ENCODE measurements around the gene EDEM1.
"Not testable (repeated sequence)": the region's sequence is repeated elsewhere in the genome, so short reads cannot be mapped to it uniquely, and the experiment has no call there.

The EDEM1 gene

GRCh38 chr3:5179036-5179435 is 8.5 kb upstream of the EDEM1 start:
- not testable (repeated sequence) for DNase-seq

DNA sequence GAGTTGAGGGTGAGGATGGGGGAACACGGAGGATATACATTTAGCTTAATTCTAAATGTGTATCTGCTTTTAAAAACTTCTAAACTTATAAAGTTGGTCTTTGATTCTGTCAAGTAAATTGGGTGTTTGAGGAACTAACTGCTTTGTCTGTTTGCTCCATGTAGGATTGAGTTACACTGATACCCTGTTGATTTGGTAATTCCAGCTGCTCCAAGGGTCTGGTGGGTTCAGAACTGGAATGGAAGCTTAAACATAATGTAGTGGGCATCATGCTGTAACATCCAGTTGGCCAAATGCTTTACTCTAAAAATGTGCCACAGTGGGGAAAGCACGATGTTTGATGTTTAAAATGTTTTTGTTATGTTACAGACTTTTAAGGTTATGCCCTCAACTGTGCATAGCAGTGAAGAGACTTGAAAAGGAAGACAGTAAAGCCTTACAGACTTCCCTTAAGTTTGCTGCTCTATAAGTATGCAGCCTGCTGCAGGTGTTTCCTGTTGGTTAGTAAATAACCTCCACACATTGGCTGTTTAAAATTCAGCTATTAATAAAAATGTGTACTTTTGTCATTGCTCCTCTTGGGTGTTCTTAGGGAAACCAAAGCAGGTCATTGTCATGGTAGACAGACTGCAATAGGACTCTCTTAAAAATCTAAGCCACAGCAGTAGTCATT is 5.9 kb upstream of the EDEM1 start:
- no peak for DNase-seq

DNA sequence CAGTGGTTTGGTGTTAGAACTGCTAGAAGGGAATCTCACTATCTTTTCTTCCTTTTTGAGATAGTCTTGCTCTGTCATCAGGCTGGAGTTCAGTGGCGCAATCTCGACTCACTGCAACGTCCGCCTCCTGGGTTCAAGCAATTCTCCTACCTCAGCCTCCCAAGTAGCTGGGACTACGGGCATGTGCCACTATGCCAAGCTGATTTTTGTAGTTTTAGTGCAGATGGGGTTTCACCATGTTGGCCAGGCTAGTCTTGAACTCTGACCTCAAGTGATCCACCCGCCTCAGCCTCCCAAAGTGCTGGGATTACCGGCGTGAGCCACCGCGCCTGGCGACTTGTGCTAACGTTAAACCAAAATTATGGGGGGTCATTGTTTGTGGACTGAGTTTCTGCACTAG is 3.8 kb upstream of the EDEM1 start:
- not testable (repeated sequence) for DNase-seq

DNA sequence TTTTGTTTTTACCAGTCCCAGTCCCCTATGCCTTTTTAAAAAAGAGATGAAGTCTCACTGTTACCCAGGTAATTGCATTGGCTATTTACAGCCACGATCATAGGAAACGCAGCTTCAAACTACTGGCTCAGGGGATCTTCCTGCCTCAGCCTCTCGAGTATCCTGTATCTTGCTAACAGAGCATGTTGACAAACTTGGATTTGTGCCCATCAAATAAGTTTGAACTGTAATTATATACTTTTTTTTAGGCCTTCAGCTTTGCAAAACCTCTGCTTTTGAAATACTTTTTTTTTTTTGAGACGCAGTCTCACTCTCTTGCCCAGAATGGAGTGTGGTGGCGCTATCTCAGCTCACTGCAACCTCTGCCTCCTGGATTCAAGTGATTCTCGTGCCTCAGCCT is 3.0 kb upstream of the EDEM1 start:
- DNase-seq, result no peak

- DNase-seq, result no peak
These were observed 2.3 kb upstream of the EDEM1 start for GRCh38 chr3:5185093-5185673.

- no peak for DNase-seq
These were observed 1.2 kb upstream of the EDEM1 start for GRCh38 chr3:5186089-5186857.

DNA sequence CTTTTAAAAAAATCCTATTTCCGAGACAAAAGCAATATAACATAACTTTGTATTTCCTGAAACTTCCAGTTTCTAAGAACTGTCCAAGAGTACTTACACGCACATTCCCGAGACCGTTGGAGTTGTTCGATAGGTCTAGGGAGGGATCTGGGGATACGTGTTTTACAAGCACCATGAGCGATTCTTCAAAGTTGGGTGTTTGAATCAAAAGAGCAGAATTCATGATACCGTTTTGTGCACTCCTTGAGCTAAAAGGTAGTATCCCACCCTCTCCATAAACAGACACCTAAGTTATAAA is 700 bp upstream of the EDEM1 start:
- DNase-seq, result no peak

- peak in 1 of 2 experiments; percentile 17 for DNase-seq
These were observed 462 bp downstream of the EDEM1 start for GRCh38 chr3:5187920-5188418.

- DNase-seq, result peak in 1 of 2 experiments; percentile 4
These were observed 1.1 kb downstream of the EDEM1 start for GRCh38 chr3:5188419-5189221.

DNA sequence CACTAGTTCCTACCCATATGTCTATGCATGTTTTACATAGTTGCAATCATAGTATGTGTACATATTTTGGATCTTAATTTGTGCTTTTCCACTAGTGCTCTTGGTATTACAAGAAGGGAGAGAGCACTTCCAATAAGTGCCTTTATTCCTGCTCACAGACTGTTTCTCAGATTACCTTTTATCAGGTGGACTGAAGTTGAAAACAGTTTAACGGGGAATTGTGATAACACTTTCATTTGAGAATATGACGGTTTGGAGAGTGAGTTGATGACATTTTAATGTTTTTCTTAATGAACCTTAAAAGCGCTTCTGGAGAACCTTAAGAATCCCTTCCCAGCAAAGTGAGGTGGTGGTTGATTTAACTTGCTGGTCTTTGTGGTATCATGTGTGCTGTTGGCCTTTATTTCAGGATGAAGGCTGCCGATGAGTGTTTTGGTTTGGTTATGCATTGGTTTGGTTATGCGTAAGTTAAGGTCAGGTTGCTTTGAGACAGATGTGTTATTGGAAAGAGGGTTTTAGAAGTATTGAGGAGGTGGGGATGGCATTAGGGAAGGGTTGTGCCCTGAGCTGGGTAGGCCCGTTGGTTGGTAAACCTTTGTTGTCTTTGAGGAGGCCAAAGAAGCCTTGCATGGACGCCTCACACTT is 2.8 kb downstream of the EDEM1 start:
- no peak for DNase-seq

GRCh38 chr3:5191555-5192304 is 4.2 kb downstream of the EDEM1 start:
- DNase-seq, result no peak

DNA sequence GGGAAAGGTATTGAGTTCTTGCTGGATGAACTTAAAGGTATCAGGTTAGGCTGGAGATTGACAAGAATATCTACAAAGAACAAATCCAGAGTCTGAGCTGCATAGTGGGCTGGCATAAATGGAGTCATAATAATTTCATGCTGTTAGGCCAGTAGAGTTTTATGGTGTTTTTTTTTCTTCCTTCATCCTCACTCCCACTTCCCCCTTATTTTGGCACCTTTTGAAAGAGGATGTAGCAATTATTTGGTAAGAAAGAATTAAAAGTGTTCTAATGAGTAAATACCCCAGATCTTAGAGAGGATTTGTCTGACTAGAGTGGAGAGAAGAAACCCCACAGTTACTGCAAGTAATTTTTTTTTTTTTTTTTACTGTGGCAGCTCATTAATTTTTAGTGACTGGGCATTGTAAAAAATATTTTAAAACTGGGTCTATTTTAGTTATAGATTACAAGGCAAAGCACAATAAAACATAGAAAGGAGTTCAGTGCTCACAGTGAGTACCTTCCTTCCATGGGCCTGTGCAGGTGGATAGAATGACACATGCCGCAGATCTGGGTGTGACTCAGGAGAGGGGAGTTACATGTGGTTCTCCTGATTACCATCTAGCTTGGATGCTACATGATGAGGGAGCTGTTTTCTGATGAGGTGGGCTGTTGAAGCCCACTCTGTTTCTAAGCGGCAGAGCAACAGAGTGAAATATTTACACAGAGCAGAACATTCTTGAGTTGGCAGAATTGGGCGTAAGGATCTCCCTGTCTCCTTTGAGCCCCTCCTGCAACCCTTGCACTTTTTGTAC is 5.3 kb downstream of the EDEM1 start:
- DNase-seq, result no peak

DNA sequence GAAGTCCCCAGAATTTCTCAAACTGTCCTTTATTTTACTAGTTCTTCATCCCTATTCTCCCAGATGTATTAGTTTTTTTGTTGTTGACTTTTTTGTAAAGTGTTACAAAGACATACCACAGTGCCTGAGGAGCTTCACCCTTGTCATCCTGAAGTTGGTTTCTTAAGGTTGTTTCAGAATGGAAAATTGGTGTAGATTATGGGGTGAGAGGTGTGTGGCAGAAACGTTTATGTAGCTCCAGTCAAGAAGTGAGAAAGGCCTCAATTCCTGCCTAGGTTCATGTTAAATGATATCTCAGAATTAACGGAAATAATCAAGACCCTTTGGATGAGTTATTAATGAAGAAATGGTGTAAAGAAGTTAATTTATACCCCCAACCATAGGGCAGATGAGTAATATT is 6.8 kb downstream of the EDEM1 start:
- DNase-seq, result no peak

- no peak for DNase-seq
These were observed 7.4 kb downstream of the EDEM1 start for GRCh38 chr3:5194801-5195509.

- DNase-seq, result no peak
These were observed 8.1 kb downstream of the EDEM1 start for GRCh38 chr3:5195605-5196004.

DNA sequence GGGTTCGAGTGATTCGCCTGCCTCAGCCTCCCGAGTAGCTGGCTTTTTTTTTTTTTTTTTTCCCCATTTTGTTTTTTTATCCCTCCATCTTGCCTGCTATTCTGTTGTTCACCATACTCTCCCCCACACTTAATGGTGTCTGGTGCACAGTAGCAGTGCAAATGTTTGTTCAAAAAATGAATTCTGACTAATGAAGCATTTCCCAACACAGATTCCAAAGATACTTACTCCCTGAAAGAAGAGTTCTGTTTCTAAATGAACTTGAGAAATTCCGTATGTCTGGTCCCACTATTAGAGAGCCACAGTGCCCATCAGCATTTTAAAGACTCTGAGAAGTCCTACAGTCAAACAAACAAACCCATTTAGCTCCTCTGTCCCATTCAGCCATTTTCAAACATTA is 9.5 kb downstream of the EDEM1 start:
- DNase-seq, result no peak

DNA sequence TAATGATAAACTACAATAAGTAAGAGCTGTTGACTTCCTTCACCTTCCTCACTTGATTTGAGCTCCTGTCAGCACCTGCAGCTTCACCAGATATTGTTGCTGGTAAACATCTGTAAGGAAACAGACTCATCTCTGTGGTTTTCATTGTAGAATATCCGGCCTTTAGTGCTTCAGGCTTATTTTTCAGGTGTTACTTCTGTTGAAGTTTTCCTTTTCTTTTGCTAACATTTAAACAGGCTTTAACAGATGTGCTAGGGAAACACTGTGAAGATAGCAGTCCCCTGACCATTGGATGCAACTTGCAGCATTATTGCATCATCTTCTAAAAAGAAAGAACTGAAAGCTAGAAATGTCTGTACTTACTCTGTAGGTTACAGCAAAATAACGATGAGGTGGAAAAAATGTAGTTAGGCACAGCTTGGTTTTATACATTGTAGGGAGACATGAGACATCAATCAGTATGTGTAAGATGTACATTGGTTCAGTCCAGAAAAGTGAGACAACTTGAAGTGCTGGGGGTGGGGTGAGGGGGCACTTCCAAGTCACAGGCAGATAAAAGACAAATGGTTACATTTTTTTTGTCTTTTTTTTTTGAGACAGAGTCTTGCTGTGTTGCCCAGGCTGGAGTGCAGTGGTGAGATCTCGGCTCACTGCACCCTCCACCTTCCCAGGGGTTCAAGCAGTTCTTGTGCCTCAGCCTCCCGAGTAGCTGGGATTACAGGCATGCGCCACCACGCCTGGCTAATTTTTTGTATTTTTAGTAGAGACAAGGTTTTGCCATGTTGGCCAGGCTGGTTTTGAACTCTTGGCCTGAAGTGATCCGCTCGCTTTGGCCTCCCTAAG is 10.2 kb downstream of the EDEM1 start:
- DNase-seq, result no peak

DNA sequence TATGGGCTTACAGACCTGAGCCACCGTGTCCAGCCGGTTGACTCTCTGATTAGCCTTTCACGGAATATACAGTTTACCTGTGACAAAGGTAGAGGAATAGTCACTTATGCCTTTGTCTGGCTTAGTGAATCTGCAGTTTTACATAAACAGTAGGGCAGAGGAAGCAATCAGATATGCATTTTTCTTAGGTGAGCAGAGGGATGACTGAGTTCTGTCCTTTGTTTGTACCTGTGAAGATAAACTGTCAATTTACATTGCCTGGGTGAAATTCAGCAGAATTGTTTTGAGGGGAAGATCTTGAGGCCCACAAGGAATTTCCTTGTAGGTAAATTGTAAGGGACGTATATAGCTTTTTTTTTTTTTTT is 10.8 kb downstream of the EDEM1 start:
- no peak for DNase-seq

DNA sequence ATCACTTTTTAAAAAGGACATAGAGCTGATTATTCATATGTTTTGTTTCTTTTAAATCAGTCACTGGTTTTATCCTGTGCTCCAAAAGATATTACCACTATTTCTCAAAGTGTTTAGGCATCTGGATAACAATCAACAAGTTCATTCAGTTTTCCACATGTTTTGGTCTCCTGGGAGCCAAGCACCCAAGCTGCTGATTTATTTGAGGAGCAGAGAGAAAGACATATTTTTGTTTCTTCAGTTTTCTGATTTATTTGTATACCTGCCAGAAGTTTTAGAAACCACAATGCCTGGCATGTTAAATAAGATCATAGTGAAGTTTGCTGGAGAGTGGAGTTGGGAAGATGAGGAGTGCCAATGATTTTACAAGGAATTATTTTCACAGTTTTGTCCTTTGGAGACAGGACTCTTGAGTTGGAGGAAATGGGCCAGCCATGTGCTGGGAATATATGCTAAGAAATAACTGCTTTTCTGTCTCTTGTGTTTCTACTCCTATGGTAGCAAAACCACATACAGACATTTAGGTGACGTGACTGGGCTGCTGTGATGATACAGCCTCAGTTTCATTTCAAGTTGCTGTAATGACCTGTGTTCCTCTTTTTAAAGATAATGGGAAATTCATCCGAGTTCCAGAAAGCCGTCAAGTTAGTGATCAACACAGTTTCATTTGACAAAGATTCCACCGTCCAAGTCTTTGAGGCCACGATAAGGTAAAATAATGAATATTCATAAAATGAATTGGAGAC is 11.7 kb downstream of the EDEM1 start:
- no peak for DNase-seq

Measured in SHP77 (cell line).